Left renal pelvis (tissue), 4 donors: ENCODE results near the gene AKAP6. TPM values are rescaled to one million over a fixed set of nuclear protein-coding genes. Genes with fewer than 3 reads are reported as not detected.

ENCODE experiments used
- DNase-seq, 4 donors: peaks; one replicate each; pipeline ENCODE4 v3.0.0-alpha.2; 2013; ENCODE audit warnings: low read depth in 4 of 4, low spot score in 3 of 4
- polyA plus RNA-seq, 4 donors: library from polyadenylated mRNA; unstranded; fragments of 120-200 nt; gene quantifications; one replicate each; pipeline ENCODE4 v1.2.1, GENCODE V29; 2013; ENCODE audit not compliant: insufficient read length in 4 of 4

The AKAP6 gene
- polyA plus RNA-seq, 4 donors: 1.3 to 3.2 (median 2.2) TPM

DNA sequence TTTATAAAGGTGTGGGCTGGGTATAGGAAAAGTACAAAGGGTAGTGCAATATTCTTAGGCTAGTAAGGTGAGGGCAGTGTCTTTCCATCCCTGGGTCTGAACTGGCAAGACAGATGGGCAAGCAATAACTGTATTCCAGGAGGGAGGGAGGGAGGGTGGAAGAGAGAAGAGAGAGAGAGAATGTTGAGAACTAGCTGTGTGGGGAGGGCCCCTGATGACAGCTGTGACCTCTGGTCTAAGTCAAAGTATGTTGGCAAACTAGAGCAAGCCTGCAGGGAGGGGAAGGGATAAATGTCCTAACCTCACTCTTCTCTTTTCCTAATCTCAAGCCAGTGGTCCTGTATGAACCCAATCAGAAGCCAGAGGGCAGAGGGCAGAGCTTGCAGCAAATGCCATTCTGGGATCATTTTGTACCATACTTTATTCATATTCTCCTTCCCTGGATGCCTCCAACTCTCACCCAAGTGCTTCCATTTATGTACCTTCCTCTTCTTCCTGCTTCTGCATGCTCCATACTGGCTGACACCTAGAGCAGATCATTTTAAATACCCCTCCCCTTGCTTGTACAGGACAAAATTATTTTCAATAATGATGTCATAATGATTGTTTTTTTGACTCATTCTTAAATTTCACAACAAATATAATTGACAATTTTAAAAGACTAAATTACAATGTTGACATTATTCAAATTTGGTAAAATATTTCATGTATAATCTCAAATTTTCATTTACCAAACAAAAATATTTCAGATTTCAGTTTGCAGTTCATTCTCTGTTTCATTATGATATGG, 75.9 kb downstream of the AKAP6 start:
- no peak for DNase-seq

DNA sequence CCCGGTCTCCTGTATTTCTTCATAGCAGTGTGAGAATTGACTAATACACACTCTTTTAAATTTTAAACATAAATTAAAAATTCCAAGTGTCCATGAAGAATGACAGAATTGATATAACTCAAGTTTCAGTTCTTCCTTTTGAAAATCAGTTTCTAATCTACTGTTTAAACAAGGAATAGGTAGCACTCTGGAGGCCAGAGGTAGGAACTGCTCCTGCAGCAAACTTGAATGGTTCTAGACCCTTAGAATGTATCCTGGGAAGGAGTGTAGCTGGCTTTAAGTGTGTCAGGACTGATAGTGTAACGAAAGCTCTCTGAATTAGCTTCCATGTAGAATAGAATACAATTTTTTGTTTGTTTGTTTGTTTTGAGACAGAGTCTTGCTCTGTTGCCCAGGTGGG, 76.8 kb downstream of the AKAP6 start:
- no peak for DNase-seq

- no peak for DNase-seq
These were observed 78.0 kb downstream of the AKAP6 start for GRCh38 chr14:32407130-32407529.

DNA sequence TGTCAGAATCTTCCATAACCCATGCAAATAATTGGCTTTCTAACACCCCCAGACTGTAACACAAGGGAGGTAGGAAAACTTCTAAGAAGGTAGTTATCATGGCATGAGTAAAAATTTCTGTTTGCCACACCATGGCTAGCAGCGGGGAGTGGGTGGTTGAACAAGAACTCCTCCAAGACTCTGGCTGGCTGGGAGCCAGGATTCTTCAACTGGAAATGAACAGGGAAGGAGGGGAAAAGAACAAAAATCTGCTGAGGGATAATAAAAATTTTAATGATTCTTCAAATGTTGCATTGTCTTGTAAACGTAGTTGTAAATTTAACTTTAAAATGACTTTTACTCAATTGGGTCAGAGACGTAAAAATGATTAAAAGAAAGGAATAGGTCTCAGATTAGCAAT, 78.9 kb downstream of the AKAP6 start:
- DNase-seq: peak in 1 of 4 donors; percentile 8

GRCh38 chr14:32412103-32412502, 83.0 kb downstream of the AKAP6 start:
- DNase-seq: no peak

- DNase-seq: no peak
These were observed 83.4 kb downstream of the AKAP6 start for GRCh38 chr14:32412532-32412931.

DNA sequence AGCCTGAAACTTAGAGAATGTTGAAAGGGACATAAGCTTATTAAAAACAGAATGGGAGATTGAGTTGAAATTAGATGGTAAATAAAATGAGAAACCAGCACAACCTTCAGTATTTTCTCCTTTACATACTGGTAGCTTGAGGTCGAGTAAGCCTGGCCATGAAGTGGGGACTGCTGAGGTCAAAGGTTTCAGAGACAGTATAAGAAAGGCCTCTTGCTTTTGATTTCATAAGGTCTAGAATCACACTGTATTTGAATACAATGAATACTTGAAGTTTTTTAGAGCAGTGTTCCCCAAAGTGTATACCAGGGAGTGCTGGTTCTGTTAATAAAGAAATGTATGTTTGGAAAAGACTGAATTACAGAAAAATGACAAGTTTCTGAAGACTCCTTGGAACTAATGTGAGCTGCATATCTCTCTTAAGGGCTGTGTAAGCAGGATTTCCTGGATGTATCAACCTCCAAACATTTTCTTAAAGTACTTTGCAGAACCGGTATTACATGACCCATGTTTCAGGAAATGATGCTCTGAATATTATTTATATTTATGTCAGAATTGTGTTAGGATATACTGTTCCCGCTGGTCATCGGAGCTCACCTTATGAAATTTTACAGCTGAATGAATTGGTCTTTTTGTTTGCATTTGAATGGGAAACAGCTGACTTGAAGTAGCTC, 85.0 kb downstream of the AKAP6 start:
- no peak for DNase-seq

GRCh38 chr14:32414808-32415255, 85.7 kb downstream of the AKAP6 start:
- no peak for DNase-seq

DNA sequence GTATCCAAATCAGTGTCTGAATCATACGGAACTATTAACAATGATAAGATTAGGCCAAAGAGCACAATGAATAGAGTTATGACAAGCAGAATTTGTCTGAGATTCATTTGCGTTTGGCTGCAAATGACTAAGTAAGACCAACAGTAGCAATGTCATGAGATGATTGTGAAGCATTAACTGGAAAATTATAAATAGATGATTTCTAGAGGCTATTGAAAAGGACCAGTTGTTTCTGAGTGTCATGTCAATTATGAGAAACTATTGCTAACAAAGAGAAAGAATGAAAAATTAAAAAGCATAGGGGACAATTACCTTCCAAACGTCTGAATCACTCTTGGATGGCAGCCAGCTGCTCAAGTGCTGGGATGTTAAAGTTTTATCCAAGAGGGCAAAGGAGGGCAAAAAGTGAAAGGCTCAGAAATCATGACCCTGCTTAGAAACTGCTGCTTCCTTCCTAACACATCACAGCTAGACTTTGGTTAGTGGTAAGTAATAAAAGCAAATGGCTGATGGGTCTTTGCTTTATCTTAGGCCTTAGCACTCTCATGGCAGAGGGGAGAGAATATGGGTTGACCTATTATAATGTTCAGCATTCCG, 89.0 kb downstream of the AKAP6 start:
- peak in 1 of 4 donors; percentile 8 for DNase-seq

DNA sequence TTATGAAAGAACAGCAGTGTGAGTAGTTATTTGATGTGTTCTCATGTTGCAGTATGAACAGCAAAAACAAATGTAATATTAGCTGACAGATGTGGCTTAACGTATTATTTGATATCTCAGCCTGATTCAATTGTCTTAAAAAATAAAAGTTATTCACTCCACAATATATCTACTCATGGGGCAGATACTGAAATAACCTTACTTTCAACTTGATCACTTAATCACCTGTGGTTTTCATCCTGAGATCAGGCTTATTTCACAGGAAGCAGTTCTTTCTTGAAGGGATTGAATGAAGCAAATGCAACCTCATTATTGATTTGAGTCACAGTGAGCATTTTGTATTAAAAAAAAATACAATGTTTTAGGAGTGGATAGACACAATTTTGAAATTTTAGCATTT, 90.3 kb downstream of the AKAP6 start:
- DNase-seq: no peak

- no peak for DNase-seq
These were observed 92.7 kb downstream of the AKAP6 start for GRCh38 chr14:32421781-32422180.

GRCh38 chr14:32422440-32422839, 93.3 kb downstream of the AKAP6 start:
- no peak for DNase-seq

GRCh38 chr14:32426028-32426427, 96.9 kb downstream of the AKAP6 start:
- no peak for DNase-seq

DNA sequence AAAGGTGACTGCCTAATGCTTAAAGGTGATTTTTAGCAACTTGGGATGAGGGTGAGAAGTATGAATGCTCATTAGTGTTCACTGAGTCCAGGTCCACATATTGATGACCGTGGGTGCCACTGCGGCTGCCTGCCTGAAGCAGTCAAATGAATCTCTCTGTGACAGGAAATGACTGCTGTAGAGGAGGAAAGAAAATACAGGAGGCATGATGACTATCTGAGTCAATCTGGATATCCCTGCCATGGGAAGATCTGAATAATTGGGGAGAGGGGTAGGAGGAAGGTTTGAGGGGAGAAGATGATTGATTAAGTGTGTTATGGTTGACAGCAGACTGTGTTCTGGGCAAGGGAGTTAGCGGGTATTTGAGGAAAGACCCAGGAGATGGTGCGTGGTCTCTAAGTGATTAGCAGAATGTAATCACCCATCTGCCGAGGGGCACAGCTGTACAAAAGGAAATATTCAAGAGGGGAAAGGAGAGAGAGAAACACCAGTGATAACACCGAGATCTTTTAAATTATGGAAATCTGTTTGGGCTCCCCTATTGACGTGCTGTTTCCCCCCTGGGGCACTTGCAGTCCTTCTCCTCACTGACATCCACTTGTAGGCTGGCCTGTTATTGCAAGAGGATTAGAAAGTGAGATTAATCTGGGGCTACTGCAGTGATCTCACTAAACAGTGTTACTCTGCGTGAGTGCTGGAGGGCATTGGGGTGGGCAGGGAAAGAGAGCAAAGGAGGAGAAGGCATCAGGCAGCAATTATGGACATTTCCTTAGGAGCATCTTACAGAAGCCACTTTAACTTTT, 97.7 kb downstream of the AKAP6 start:
- no peak for DNase-seq

GRCh38 chr14:32427726-32428528, 98.8 kb downstream of the AKAP6 start:
- DNase-seq: no peak

DNA sequence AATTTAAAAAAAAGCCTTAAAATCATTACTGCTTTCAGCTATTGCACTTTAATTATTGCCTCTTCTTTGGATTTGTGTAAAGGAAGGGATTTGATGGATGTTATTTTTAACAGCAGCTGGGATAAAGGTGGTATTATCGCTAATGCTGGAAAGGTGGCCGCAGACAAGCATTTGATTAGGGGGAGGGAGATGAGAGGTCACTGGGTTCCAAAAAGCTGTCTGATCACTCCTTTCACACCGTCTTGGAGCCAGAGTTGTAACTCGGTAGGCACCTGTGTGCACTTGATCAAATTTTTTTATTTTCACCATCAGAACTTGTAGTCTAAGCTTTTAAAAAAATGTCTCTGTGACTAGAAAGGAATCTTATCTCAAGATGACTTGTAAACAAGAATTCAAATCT, 99.8 kb downstream of the AKAP6 start:
- DNase-seq: no peak

DNA sequence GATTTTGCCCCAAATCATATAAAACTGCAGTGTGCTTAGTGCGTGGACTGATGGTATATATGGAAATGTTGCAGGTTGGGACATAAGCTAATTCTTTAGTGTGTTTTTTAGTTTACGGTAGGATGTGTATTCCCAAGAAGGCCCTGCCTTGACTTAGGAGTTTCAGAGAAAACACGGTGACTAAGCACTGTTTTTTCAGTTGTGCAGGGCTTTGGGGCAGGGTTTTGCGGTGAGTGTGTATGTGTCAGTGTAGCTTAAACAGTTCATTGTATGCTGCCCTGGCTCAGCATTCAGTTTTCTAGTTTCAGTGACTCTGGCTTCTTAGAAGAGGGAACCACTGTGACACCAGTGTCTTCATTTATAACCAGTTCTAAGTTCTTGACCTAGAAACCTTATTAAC, 101.2 kb downstream of the AKAP6 start:
- no peak for DNase-seq

DNA sequence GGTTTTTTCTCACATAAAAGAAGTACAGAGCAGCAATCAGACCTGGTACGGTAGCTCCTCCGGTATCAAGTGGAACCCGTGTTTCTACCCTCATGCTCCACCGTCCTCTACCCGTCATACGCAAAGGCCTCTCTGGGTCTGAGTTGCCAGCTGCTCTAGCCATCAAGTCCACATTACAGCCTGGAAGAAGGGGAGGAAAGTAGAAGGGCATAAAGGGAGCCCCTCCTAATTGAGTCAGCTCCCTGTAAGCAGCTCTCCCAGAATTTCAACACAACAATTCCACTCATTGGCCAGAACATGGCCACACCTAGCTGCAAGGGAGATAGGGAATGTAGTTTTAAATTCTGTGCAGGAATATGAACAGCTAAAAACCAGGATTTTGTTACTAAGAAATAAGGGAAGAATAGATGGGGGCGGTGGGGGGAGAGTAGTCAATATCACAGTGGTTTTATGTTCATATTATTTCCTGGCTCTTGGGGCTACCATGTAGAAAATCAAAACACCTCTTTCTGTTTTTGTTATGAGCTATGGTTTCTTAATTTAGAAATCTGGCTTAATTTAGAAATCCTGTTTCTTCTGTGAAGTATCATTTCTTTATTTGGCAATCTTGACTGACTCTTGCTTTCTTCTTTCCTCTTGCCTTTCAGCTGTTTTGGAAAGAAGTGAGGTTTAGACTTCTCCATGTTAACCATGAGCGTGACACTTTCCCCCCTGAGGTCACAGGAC, 103.9 kb downstream of the AKAP6 start:
- DNase-seq: no peak

DNA sequence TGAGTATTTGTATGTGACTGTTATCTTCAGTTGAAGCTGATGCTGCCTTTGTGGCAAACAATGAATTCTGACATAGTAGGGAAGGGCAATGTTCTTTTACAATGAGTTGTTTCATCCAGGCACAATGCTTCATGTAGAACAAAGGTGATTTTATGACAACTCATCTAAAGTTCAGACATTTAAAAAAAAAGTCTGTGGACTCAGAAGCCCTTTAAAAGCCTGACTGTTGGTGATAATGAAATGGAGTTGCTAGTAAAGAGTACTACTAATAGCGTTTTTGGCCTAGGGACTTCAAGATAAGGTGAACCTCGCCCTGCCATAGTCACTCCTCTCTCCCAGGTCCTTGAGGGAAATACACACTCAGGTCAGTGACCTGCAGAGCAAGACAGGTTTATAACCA, 105.1 kb downstream of the AKAP6 start:
- DNase-seq: no peak

DNA sequence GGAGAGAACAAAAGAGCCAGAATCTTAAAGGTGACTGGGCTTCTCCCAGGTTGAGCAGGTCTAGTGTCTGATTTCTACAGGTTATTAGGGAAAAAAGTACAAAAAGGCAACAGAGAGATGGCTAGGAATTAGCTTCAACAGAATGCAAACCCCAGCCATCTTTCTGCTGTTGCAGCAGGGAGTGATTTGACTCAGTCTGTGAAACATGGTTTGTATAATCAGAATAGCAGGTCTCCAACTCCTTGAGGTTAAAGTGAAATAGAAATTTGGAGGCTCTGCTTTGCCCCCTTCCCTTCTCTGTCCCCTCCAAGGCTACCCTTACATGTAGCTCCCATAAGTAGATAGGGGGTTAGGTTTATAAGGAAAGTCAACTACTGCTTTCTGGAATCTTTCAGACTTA, 105.8 kb downstream of the AKAP6 start:
- no peak for DNase-seq
